GM19395 (cell line): ENCODE results near the gene UQCC5.

ENCODE experiments used
- ATAC-seq: cut with Tn5 transposase; IDR thresholded peaks from one replicate; pipeline ENCODE4 v1.9.1; 2021; ENCODE audit warnings: mild to moderate bottlenecking, moderate library complexity; ENCODE audit not compliant: unreplicated experiment

UQCC5 gene

GRCh38 chr3:52503788-52504424 lies 32.5 kb upstream of the UQCC5 start:
- ATAC-seq = no peak

DNA sequence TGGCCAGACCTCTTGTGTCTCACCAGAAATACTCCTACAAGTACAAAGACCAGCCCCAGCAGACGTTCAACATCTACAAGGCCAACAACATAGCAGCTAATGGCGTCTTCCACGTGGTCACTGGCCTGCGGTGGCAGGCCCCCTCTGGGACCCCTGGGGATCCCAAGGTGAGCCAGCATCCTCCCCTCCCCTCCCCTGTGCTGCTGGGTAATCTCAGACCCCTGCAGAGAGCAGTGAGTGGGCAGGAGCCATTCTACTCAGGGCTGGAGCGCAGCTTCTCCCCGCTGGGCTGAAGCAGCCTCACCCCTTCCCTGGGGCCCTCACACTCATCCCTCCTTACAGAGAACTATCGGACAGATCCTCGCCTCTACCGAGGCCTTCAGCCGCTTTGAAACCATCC lies 31.4 kb upstream of the UQCC5 start:
- ATAC-seq = no peak

- no peak for ATAC-seq
Measured at GRCh38 chr3:52506266-52506966, 30.0 kb upstream of the UQCC5 start.

GRCh38 chr3:52507359-52507758 lies 29.0 kb upstream of the UQCC5 start:
- ATAC-seq = no peak

DNA sequence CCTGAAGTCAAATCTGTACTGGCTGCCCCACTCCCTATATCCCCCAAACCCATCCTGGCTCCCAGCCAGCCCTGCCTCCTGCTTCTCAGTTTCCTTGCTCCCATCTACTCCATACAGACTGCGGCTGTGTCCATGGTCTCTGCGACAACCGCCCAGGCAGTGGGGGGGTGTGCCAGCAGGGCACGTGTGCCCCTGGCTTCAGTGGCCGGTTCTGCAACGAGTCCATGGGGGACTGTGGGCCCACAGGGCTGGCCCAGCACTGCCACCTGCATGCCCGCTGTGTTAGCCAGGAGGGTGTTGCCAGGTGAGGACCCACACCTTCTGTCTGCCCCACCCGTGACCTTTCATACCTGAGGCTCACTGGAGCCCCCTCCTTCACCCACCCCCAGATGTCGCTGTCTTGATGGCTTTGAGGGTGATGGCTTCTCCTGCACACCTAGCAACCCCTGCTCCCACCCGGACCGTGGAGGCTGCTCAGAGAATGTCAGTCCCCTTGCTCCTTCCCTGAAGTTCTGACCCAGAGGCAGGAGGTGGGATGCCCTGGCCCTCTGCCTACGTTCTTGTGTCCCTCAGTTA lies 26.6 kb upstream of the UQCC5 start:
- no peak for ATAC-seq

DNA sequence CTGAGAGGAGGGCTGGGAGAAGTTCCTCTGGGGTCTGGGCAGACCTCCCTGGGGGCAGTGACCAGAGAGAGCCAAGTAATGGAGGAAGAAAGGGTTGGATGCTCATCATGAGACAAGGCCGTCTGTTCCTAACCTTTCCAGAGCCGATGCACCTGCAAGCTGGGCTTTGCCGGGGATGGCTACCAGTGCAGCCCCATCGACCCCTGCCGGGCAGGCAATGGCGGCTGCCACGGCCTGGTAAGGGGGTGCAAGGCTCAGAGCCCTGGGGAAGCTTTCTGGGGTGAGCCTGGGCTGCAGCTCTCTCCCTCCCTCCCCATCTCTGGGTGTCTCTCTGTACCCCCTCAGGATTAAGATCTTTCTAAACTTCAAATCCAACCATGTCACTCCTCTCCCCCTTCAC lies 24.9 kb upstream of the UQCC5 start:
- no peak for ATAC-seq

GRCh38 chr3:52512105-52512504 lies 24.3 kb upstream of the UQCC5 start:
- ATAC-seq = no peak

DNA sequence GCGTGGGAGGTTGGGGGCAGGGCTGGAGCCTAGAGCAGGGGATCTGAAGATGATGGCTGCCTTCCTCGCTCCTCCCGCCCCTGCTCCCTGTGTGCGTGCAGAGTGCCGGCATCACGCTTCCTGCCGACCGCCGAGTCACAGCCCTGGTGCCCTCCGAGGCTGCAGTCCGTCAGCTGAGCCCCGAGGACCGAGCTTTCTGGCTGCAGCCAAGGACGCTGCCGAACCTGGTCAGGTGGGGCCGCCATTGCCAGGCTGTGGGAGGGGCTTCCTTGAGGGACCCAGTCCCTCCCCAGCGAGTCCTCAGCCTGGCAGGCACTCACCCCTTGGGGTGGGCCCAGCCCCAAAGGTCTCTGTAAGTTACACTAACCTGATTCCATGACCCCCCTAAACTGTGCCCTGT lies 23.7 kb upstream of the UQCC5 start:
- ATAC-seq = no peak

DNA sequence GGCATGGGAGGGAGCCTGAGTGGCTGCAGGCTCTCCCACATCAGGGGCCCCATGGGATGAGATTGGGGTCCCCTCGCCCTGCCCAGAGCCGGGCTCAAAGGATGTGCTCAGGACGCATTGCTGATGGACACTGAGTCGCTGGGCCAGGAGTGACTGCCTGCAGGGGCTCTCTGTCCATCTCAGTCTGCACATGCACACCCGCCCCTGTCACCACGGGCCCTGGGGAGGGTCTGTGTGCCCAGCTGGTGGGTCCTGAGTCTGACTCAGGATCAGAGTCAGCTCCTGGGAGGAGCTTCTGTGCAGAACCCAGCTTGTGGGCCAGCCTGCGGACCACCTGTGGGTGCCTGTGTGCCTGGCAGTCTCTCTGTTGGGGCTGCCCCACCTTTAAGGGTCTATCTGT lies 23.1 kb upstream of the UQCC5 start:
- ATAC-seq = no peak

DNA sequence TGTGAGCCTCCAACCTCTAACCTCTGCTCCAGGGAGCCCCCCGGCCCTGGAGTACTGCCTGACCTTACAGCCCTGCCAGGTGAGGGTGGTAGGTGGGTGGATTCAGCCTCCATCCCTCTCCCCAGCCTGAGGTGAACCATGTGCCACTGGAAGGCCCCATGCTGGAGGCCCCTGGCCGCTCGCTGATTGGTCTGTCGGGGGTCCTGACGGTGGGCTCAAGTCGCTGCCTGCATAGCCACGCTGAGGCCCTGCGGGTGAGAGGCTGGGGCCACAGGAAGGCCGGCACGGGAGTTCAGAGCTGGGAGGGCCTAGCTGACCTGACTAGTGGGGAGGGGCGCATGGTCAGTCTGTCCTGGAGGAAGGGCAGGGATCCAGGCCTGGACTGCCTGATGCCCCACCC lies 21.8 kb upstream of the UQCC5 start:
- ATAC-seq = no peak

- no peak for ATAC-seq
Measured at GRCh38 chr3:52515192-52515591, 21.2 kb upstream of the UQCC5 start.

DNA sequence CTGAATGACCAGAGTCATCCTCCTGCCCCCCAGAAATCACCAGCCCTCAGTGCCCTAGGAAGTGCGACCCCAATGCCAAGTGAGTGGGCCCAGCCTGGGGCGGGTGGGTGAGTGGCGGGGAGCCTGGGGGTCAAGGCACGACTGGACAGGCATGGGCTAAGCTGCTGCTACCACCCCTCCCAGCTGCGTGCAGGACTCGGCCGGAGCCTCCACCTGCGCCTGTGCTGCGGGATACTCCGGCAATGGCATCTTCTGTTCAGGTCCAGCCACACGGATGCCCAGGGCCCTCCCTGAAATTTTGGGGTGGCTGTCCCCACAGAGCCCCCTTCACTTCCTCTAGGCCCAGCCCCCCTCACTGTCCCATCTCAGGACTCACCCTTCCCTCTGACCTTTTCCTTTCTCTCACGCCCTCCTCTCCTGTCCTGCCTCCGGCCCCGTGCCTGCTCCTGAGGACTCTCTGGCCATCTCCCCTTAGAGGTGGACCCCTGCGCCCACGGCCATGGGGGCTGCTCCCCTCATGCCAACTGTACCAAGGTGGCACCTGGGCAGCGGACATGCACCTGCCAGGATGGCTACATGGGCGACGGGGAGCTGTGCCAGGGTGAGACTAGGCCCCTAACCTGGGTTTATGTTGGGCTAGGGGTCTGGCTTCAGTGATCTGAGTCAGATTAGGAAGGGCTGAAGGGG lies 19.8 kb upstream of the UQCC5 start:
- no peak for ATAC-seq

- ATAC-seq = no peak
Measured at GRCh38 chr3:52517796-52518722, 18.3 kb upstream of the UQCC5 start.

GRCh38 chr3:52518723-52519444 lies 17.5 kb upstream of the UQCC5 start:
- ATAC-seq = no peak

DNA sequence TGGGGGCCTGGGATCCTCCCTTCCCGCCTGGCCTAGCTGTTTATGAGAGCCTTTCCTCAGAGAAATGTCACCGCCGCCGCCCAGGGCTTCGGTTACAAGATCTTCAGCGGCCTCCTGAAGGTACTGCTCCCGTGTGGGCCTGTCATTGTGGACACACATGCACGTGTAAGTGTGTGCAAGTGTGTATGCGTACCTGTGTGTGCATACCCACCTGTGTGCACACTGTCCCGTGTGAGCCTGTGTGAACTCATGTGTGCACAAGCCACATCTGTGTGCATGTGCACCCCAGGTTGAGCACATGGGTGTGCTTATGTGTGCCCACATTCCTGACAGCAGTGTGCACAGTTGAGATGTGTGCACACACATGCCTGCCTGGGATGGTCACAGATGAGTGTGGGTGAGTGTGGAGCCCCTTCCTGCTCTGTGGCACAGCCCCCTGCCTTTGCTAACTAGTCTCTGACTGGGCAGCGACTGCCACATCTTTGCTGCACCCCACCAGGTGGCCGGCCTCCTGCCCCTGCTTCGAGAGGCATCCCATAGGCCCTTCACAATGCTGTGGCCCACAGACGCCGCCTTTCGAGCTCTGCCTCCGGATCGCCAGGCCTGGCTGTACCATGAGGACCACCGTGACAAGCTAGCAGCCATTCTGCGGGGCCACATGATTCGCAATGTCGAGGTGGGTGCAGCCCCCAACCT lies 16.8 kb upstream of the UQCC5 start:
- ATAC-seq = no peak

- no peak for ATAC-seq
Measured at GRCh38 chr3:52520141-52520667, 16.2 kb upstream of the UQCC5 start.

GRCh38 chr3:52520716-52521487 lies 15.5 kb upstream of the UQCC5 start:
- no peak for ATAC-seq

DNA sequence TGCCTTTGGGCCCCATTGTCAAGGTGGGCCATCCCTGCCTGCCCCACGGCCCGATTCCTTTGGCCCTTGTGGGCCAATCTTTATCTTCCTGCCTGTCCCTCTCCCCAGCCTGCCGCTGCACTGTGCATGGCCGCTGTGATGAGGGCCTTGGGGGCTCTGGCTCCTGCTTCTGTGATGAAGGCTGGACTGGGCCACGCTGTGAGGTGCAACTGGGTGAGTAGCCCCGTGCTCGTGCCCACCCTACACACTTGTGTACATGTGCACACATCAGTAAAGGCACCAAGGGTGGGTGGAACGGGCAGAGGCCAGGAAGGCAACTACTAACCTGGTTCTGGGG lies 14.9 kb upstream of the UQCC5 start:
- no peak for ATAC-seq
